ENCODE measurements around the gene BBX. TPM values are rescaled to one million over a fixed set of nuclear protein-coding genes. Genes with fewer than 3 reads are reported as not detected.

The BBX gene
- total and polyA plus RNA-seq, 2 of the 13 experiments (the other 11 are each of a cell fraction or from before 2014, with no cell fraction given) = 13.7 to 23.2 TPM

DNA sequence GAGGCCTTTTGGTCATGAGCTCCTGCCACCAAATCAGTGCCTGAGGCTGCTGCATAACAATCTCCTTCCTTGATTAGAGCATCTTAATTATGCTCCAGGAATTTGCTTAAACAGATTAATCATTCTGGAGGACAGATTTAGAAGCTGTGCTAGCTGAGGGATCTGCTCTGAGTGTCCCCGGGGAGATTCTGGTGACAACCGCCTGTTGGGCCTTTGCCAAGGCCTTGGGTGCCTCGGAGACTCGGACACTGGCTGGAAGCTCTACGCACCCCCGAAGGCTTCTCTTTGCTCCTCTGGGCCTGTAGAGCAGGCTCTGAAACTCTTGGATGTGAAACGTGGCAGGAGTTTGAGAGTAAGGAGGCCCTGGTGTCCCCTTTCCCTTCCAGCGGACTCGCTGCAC, 304.0 kb downstream of the BBX start (continued):
- TF ChIP-seq, protein P1, sequence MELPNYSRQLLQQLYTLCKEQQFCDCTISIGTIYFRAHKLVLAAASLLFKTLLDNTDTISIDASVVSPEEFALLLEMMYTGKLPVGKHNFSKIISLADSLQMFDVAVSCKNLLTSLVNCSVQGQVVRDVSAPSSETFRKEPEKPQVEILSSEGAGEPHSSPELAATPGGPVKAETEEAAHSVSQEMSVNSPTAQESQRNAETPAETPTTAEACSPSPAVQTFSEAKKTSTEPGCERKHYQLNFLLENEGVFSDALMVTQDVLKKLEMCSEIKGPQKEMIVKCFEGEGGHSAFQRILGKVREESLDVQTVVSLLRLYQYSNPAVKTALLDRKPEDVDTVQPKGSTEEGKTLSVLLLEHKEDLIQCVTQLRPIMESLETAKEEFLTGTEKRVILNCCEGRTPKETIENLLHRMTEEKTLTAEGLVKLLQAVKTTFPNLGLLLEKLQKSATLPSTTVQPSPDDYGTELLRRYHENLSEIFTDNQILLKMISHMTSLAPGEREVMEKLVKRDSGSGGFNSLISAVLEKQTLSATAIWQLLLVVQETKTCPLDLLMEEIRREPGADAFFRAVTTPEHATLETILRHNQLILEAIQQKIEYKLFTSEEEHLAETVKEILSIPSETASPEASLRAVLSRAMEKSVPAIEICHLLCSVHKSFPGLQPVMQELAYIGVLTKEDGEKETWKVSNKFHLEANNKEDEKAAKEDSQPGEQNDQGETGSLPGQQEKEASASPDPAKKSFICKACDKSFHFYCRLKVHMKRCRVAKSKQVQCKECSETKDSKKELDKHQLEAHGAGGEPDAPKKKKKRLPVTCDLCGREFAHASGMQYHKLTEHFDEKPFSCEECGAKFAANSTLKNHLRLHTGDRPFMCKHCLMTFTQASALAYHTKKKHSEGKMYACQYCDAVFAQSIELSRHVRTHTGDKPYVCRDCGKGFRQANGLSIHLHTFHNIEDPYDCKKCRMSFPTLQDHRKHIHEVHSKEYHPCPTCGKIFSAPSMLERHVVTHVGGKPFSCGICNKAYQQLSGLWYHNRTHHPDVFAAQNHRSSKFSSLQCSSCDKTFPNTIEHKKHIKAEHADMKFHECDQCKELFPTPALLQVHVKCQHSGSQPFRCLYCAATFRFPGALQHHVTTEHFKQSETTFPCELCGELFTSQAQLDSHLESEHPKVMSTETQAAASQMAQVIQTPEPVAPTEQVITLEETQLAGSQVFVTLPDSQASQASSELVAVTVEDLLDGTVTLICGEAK (IDR thresholded peaks at IDR 0.05) = no peak
- TF ChIP-seq, protein P1 (CRISPR knock-in tag; IDR thresholded peaks at IDR 0.05) = no peak
- TF ChIP-seq SP4 (CRISPR knock-in tag; IDR thresholded peaks at IDR 0.05) (no peak), HOXA9 (CRISPR knock-in tag; IDR thresholded peaks at IDR 0.05; ENCODE audit: borderline replicate concordance) (no peak)
- TF ChIP-seq, protein P2, sequence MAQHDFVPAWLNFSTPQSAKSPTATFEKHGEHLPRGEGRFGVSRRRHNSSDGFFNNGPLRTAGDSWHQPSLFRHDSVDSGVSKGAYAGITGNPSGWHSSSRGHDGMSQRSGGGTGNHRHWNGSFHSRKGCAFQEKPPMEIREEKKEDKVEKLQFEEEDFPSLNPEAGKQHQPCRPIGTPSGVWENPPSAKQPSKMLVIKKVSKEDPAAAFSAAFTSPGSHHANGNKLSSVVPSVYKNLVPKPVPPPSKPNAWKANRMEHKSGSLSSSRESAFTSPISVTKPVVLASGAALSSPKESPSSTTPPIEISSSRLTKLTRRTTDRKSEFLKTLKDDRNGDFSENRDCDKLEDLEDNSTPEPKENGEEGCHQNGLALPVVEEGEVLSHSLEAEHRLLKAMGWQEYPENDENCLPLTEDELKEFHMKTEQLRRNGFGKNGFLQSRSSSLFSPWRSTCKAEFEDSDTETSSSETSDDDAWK (CRISPR knock-in tag; IDR thresholded peaks at IDR 0.05) = no peak
